ENCODE results near the gene ATG2A.

DNA sequence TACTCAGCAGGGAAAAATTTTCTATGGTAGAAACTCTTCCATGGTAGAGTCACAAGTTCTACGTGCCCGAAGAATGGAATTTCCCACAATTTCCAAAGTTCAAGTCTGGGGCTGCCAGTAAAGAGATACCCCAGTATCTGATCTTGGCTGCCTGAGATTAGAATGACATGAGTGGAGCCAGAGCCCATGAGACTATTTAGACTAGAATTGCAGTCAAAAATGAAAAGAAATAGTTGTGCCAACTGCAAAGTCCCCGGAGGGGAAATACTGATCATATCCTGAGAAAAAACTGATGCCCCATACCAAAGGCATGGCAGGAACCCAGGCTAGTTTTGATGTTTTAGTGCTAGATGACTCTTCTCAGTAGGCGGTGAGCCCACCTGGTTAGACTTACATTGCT, 43.7 kb upstream of the ATG2A start:
- TF ChIP-seq, protein P1, sequence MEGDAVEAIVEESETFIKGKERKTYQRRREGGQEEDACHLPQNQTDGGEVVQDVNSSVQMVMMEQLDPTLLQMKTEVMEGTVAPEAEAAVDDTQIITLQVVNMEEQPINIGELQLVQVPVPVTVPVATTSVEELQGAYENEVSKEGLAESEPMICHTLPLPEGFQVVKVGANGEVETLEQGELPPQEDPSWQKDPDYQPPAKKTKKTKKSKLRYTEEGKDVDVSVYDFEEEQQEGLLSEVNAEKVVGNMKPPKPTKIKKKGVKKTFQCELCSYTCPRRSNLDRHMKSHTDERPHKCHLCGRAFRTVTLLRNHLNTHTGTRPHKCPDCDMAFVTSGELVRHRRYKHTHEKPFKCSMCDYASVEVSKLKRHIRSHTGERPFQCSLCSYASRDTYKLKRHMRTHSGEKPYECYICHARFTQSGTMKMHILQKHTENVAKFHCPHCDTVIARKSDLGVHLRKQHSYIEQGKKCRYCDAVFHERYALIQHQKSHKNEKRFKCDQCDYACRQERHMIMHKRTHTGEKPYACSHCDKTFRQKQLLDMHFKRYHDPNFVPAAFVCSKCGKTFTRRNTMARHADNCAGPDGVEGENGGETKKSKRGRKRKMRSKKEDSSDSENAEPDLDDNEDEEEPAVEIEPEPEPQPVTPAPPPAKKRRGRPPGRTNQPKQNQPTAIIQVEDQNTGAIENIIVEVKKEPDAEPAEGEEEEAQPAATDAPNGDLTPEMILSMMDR (IDR thresholded peaks at IDR 0.05; ENCODE audit: extremely low read depth in 1 of 2, insufficient read depth in 1 of 2, low read depth in 1 of 2, low read length in 2 of 2) = no peak
- TF ChIP-seq EZH2 (IDR thresholded peaks at IDR 0.05; ENCODE audit: borderline replicate concordance, low read depth, low read length, severe bottlenecking) (no peak), POLR2A (IDR thresholded peaks at IDR 0.05; ENCODE audit: low read depth, low read length) (no peak), POLR2AphosphoS5 (IDR thresholded peaks at IDR 0.05; ENCODE audit: insufficient read depth, low read depth, low read length) (no peak), GATA2 (IDR thresholded peaks at IDR 0.05; ENCODE audit: insufficient read depth, insufficient read length, low read depth, low read length) (no peak), FOS (IDR thresholded peaks at IDR 0.05; ENCODE audit: borderline replicate concordance, insufficient read depth, low read length) (no peak)
- TF ChIP-seq, protein P2, sequence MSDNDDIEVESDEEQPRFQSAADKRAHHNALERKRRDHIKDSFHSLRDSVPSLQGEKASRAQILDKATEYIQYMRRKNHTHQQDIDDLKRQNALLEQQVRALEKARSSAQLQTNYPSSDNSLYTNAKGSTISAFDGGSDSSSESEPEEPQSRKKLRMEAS (IDR thresholded peaks at IDR 0.05; ENCODE audit: insufficient read depth, insufficient read length) = no peak
